Right ventricle myocardium inferior (tissue), 1 donor: ENCODE measurements around the gene UAP1. TPM values are rescaled to one million over a fixed set of nuclear protein-coding genes. Genes with fewer than 3 reads are reported as not detected.
"Not testable (repeated sequence)": the region's sequence is repeated elsewhere in the genome, so short reads cannot be mapped to it uniquely, and the experiment has no call there.

Source experiments
- ATAC-seq: fragments of 200-7000 bp; cut with Tn5 transposase; one replicate; pipeline ENCODE4 v1.9.1; 2020; ENCODE audit warnings: mild to moderate bottlenecking, moderate library complexity
- DNase-seq: peaks from one replicate; pipeline ENCODE4 v3.0.0; 2021; ENCODE audit errors: missing footprints
- intact Hi-C: fragments of 100-400 bp; cut with DNase I; formaldehyde crosslinking; loops from one replicate; pipeline ENCODE4 v1.11.0; 2022
- total RNA-seq: library from RNA; stranded (reverse); fragmentation: NEBNext Ultra II Directional; extraction: Animal tissue kit (Norgen Biotek cat#: 25700); gene quantifications from one replicate; pipeline ENCODE4 v1.2.1, GENCODE V29; 2021
- donor health status: DM: no; HTN: yes; CAD: no; lungs with severe emphysema.

Gene UAP1
- total RNA-seq, 1 donor from 2014 or later: 28.9 TPM

- intact Hi-C loops: loop anchor here (2.0 kb wide), 1 partner anchor 62 kb away; no protein-coding TSS in a partner anchor
- DNase-seq (peak; percentile 99), ATAC-seq (peak; percentile 97)
These were observed 396 bp upstream of the UAP1 start for GRCh38 chr1:162561037-162561615.

GRCh38 chr1:162562470-162562828, 927 bp downstream of the UAP1 start:
- no peak for ATAC-seq
- DNase-seq: no peak
- intact Hi-C loops: no loop called here

GRCh38 chr1:162564762-162565218, 3.3 kb downstream of the UAP1 start:
- DNase-seq (no peak), ATAC-seq (no peak)
- intact Hi-C loops: no loop called here

GRCh38 chr1:162565460-162565859, 3.9 kb downstream of the UAP1 start:
- DNase-seq (no peak), ATAC-seq (no peak)
- intact Hi-C loops: no loop called here

GRCh38 chr1:162566870-162567269, 5.3 kb downstream of the UAP1 start:
- intact Hi-C loops: no loop called here
- ATAC-seq: no peak
- no peak for DNase-seq

- ATAC-seq (no peak), DNase-seq (no peak)
- intact Hi-C loops: no loop called here
These were observed 7.3 kb downstream of the UAP1 start for GRCh38 chr1:162568802-162569201.

- DNase-seq: no peak
- intact Hi-C loops: no loop called here
- no peak for ATAC-seq
These were observed 9.2 kb downstream of the UAP1 start for GRCh38 chr1:162570718-162571117.

- ATAC-seq, intact Hi-C loops, DNase-seq: not testable (repeated sequence)
These were observed 9.6 kb downstream of the UAP1 start for GRCh38 chr1:162571121-162571520.

GRCh38 chr1:162571696-162572095, 10.2 kb downstream of the UAP1 start:
- intact Hi-C loops: no loop called here
- no peak for DNase-seq
- ATAC-seq: no peak

- no peak for ATAC-seq
These were observed 11.6 kb downstream of the UAP1 start for GRCh38 chr1:162573136-162573535.

GRCh38 chr1:162578071-162578700, 16.7 kb downstream of the UAP1 start:
- intact Hi-C loops: no loop called here
- no peak for DNase-seq
- peak; percentile 64 for ATAC-seq

More at GRCh38 chr1:162573136-162573535, 11.6 kb downstream of the UAP1 start:
- no peak for DNase-seq
- intact Hi-C loops: no loop called here

- DNase-seq (no peak), ATAC-seq (no peak)
- intact Hi-C loops: no loop called here
These were observed 17.4 kb downstream of the UAP1 start for GRCh38 chr1:162578936-162579335.

- intact Hi-C loops: no loop called here
- ATAC-seq: no peak
- no peak for DNase-seq
These were observed 18.8 kb downstream of the UAP1 start for GRCh38 chr1:162580308-162580707.

GRCh38 chr1:162582901-162583300, 21.4 kb downstream of the UAP1 start:
- ATAC-seq, DNase-seq, intact Hi-C loops: not testable (repeated sequence)

GRCh38 chr1:162585101-162585500, 23.6 kb downstream of the UAP1 start:
- intact Hi-C loops, DNase-seq, ATAC-seq: not testable (repeated sequence)

GRCh38 chr1:162587347-162587746, 25.8 kb downstream of the UAP1 start:
- no peak for ATAC-seq
- intact Hi-C loops: no loop called here
- DNase-seq: no peak

- DNase-seq (no peak), ATAC-seq (no peak)
- intact Hi-C loops: no loop called here
These were observed 26.3 kb downstream of the UAP1 start for GRCh38 chr1:162587761-162588260.

- ATAC-seq: no peak
- DNase-seq: no peak
- intact Hi-C loops: no loop called here
These were observed 28.6 kb downstream of the UAP1 start for GRCh38 chr1:162590101-162590500.

GRCh38 chr1:162590686-162591085, 29.2 kb downstream of the UAP1 start:
- intact Hi-C loops: no loop called here
- ATAC-seq: no peak

GRCh38 chr1:162596514-162597170, 35.1 kb downstream of the UAP1 start:
- intact Hi-C loops: no loop called here
- DNase-seq (no peak), ATAC-seq (no peak)

More at GRCh38 chr1:162590686-162591085, 29.2 kb downstream of the UAP1 start:
- DNase-seq: no peak
